Measurements from ENCODE around the gene STUB1.

- TF ChIP-seq YY1 (IDR thresholded peaks at IDR 0.05; ENCODE audit: insufficient read depth, insufficient read length) (no peak), SUZ12 (IDR thresholded peaks at IDR 0.05; ENCODE audit: extremely low read depth, insufficient read depth, insufficient read length) (no peak)
Observed at GRCh38 chr16:630815-631405, 49.3 kb upstream of the STUB1 start, which contains the start of gene WFIKKN1.

All from NT2/D1 (cell line).